HG03442 (cell line): Measurements from ENCODE around the gene MBD3L5.
"Not testable (repeated sequence)": the region's sequence is repeated elsewhere in the genome, so short reads cannot be mapped to it uniquely, and the experiment has no call there.

ENCODE experiments used
- ATAC-seq: cut with Tn5 transposase; IDR thresholded peaks from one replicate; pipeline ENCODE4 v1.9.1; 2021; ENCODE audit warnings: mild to moderate bottlenecking, moderate library complexity; ENCODE audit not compliant: unreplicated experiment

Gene MBD3L5

DNA sequence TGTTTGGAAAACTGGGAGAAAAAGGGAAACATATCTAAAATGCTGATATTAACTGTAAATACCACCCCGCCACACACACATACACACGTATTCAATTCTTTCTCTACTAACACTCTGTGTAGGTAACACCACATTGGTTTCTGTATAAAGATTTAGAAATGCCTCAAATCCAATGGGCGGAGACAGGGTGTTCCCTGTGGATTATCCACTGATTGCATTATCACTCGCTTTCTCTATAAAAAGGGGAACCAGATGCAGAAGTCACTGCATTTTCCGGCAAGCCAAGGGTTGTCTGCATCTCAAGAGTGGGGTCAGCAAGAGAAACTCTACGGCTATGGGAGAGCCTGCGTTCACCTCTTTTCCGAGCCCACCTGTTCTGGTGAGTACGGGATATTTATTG is at the start of gene MBD3L5:
MBD3L5 (plus strand) TSS at position 301 of the 400 bp plus-strand sequence; CDS start at position 335, 34 bp downstream.
- not testable (repeated sequence) for ATAC-seq

DNA sequence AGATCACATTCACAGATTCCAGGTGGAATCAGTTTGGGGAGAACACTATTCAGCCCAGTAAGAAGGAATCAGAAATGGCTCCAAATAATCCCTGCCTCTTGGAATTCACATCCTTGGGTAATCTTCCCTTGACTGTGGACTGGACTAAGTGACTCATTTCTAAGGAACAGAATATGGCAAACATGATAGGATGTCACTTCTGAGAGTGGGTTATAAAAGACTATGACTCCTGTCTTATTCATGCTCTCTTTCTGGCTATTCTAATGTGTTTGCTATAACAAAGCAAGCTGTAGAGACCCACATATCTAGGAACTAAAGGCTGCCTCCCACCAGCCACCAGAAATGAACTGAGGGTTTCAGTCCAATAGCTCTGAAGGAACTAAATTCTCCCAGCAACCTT is 46.9 kb upstream of the MBD3L5 start:
- ATAC-seq = no peak

DNA sequence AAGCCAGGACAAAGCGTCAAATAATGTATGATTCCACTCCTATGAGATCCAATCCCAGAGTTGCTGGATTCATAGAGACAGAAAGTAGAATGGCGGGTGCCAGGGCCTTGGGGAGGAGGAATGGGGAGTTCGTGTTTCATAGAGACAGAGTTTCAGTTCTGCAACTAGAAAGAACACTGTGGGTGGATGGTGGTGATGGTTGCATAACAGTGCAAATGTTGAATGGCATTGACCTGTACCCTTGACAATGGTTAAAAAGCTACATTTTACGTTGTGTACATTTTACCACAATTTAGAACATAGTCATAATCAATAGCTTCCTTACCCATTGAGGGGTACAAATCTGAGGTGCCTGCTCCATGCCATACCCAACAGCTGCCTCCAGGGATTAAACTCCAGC is 42.5 kb upstream of the MBD3L5 start:
- no peak for ATAC-seq

DNA sequence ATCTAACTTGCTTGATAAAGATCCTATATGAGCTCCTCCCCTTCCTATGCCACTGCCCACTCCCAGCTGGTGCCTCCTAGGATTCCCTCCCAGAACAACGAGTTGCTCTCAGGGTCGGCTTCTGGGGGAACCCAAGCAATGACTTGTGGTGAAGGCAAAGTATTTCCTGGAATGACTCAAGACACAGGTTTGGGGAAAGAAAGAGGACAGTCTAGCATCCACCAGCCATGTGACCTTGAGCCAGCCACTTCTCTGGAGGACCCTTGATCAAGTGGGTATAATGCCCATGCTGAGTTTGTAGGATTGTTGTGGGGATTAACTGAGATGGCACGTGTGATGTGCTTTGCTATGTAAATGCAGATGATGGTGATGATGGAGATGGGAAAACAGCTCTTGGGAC is 42.1 kb upstream of the MBD3L5 start:
- no peak for ATAC-seq

DNA sequence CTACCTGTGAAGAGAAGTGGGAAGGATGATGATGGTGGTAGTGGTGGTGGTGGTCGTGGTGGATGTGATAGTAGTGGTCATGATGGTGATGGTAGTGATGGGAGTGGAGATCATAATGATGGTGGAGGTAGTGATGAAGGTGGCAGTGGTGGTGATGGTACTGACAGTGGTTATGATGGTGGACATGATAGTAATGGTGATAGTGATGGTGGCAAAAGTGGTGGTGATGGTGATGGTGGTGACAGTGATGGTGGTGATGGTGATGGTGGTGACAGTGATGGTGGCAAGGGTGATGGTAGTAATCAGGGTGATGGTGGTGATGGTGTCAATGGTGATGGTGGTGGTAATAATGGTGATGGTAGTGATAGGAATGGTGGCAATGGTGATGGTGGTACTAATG is 35.3 kb upstream of the MBD3L5 start:
- no peak for ATAC-seq

DNA sequence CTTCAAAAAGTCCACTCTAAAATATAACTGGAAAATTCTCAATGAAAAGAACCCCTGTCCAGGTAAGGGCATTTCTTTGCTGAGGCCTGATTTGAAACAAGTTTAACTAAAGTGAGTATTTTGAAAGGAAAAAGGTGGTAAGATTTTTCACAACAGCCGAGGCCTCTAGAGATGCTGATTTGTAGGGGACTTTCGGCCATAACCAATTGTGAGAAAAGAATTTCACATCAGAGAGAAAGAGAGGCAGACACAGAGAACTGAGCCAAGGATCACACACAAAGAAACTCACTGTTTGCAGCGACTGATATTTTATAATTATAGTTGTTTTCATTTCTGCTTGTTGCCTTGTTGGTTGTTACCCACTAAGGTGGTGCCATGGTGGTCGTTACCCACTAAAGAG is 33.6 kb upstream of the MBD3L5 start:
- no peak for ATAC-seq

DNA sequence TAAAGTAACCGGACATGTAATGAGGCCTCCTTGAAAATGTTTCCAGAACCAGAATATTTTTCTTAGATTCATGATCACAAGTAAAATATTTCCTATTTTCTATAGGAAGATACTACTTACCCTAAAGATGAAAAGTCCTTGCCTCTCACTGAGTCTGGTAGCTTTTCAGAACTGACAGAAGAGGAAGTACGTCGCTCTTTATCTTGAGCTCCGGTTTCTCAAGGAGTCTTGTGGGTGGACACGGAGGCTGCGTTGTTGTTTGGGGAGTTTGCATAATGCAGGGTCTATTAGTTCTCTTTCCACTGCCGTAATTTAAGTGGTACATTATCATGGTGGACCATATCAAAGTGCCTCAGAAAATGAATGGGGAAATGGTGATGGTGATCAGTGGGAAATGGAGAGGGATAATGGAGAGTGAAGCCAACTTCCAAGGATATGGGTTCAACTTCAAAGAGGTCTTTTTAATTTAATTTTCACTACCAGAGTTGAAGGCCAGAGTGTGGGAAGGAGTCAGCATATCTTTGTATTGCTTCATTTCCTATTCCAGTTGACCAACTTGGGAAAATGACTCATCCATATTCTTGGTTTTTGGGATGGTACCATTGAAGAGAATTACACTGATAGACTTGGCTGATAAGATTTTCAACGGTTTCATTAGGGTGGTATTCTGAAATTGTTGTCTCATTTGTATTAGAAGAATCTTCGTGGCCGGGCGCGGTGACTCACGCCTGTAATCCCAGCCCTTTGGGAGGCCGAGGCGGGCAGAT is 32.5 kb upstream of the MBD3L5 start:
- ATAC-seq = no peak

DNA sequence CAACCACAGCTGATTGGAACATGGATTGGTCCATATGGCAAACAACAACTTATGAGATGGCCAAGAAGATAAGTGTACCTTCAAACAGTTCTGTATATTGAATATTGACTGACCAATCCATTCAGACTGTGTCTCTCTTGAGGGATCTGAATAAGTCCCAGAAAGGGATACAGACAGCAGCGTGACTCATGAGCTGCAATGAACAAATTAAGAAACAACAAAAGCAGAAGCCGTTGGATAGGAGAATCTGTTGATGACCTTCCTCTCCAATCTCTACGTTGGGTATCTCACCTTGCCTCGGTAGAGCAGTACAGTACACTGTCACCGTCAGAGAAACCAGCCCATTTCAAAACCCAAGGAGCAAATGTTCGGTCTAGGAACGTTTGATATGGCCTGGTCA is 30.4 kb upstream of the MBD3L5 start:
- ATAC-seq = no peak

DNA sequence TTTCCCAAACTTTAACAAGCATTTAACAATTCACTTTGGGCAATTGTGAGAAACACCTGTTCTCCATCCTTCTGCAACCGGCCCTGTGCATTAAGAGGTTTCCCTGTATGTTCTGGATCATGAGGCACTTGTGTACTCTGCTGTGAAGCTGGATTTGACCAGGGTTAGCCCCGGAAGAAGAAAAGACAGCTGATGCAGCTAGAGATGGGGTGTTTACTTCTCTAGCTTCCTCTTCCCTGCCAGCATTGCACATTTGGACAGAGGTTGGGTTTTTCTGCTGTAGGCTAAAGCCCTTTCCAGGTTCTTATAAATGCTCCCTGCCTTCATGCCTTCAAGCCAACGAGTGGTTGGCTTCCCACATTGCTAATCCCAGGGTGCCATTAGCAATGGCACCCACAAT is 30.0 kb upstream of the MBD3L5 start:
- ATAC-seq = no peak

DNA sequence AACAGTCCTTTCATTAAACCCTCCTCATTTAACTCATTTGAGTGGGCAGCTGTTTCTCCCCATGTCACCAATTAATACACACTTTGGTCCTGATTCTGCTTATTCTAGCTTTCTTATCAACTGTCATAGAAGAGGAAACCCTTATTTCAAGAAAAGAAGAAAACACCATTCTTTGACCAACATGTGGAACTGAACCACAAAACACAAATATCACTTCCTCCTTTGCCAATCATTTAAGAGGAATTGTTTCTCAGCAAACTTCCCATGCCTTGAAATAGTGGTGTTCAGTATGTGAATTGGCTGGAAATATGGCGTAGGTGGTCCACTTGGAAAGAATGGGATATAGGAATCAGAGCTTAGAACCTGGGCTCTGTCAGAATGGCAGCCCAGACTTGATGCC is 29.6 kb upstream of the MBD3L5 start:
- no peak for ATAC-seq

DNA sequence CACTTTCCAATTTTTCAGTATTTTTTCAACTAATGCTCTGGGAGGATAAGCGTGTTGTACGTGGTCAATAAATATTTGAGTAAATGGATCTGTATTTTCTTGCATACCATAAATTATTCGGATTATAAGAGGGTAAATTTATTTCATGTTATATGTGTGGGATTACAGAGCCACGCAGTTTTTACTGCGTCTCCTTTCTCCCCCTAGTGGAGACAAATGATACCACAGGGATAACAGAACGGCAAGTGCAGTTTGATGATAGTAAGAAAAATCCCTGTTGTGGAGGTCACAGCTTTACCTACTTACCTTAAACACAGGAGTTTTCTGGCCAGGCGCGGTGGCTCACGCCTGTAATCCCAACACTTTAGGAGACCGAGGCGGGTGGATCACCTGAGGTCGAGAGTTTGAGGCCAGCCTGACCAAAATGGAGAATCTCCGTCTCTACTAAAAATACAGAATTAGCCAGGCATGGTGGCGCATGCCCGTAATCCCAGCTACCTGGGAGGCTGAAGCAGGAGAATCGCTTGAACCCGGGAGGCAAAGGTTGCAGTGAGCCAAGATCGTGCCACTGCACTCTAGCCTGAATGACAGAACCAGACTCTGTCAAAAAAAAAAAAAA is 26.0 kb upstream of the MBD3L5 start:
- no peak for ATAC-seq

DNA sequence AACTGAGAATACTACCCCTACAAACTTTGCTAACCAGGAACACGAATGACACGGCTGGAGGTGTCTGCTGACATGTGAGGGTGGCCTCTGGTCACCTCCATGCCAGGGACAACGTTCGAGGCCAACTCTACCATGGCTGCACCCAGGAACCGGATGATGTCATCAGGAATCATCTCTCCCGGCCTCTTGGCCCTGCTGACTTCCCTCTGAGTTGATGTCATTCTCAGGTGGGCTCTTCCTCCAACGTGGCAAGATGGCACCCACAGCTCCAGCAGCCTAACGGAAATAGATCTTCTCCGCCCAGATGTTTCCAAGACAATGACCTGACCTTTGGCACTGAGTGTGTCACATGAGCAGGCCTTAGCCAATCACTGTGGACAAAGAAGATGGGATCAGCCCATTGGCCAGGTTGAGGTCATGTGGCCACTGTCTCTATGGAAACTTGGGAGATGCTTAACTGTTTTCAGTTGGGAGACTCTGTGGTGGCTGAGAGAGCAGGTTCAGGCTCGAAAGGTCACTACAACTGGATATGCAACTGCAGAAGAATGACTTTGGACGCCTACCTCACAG is 24.2 kb upstream of the MBD3L5 start:
- ATAC-seq = no peak

DNA sequence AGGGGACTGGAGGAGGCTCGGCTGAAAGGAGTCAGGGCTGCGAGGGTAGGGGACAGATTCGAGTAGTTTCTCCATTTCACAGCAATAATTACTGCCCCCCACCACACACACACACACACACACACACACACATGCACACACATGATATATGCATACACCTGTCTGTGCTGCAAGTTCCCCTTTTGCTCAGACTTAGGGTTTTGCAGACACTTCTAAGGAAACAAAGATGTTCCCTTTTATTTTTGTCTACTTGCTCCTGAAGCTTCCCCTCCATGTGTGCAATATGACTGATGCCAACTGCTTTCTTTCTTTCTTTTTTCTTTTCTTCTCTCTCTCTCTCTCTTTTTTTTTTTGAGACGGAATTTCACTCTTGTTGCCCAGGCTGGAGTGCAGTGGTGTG is 22.5 kb upstream of the MBD3L5 start:
- no peak for ATAC-seq

DNA sequence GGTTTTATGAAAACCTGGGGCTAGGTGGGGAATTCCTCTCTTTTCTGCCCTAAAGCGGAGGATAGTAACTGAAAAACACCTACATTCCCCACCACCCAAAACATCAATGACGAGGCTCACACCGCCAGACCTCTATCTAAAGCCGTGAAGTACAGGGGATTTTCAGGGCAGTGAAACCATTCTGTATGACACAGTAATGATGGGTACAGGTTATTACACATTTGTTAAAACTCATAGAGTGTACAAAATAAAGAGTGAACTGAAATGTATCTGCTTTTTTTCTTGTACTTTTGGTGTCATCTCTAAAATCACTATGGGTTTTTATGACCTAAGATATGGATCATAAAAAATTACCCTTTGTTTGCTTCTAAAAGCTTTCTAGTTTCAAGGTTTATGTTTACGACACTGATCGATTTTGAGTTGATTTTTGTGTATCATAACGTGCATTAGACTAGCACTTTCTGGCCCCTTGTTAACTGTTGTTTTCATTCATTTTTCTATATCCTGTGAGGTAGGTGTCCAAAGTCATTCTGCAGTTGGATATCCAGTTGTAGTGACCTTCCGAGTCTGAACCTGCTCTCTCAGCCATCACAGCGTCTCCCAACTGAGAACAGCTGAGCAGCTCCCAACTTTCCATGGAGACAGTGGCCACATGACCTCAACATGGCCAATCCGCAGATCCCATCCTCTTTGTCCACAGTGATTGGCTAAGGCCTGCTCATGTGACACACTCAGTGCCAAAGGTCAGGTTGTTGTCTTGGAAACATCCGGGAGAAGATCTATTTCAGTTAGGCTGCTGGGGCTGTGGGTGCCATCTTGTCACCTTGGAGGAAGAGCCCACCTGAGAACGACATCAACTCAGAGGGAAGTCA is 19.4 kb upstream of the MBD3L5 start:
- no peak for ATAC-seq

DNA sequence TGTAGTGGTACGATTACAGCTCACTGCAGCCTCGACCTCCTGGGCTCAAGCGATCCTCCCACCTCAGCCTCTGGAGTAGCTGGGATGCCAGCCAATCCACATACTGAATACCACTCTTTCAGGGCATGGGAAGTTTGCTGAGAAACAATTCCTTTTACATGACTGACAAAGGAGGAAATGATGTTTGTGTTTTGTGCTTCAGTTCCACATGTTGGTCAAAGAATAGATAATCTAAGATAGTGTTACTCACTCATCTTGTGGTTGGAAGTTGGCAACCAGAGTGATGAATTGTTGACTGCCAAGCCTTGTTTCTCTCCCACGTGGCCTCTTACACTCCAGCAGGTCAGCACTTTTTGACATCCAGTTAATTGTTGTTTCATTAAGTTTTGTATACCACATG is 16.7 kb upstream of the MBD3L5 start:
- ATAC-seq = no peak

DNA sequence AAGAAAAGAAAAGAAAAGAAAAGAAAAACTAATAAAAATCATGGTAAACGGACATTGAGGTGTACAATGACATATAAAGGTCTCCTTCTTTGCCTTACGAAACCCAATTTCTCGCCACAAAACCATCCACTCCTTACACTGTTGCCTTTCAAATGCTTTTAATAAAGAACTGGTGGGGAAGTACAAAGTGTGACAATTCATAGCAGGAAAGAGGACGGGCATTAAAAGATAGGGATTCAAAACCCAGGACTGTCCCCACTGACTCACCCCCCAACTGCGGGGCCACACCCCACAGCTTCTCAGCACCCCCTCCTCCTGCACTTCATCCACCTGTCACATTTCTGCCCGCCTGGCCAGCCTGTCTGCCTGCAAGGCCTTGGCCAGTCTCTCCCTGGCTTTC is 11.6 kb upstream of the MBD3L5 start:
- ATAC-seq = no peak

DNA sequence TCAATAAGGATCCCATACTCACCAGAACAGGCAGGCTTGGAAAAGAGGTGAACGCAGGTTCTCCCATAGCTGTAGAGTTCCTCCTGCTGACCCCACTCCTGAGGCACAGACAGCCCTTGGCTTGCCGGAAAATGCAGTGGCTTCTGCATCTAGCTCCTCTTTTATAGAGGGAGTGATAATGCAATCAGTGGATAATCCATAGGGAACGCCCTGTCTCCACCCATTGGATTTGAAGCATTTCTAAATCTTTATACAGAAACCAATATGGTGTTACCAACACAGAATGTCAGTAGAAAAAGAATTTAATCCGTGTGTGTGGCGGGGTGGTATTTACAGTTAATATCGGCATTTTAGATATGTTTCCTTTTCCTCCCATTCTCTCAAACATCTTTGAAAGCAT is 9.0 kb upstream of the MBD3L5 start, which contains the start of gene MBD3L2B:
MBD3L2B (minus strand) TSS at position 101 of the 400 bp plus-strand sequence; CDS start at position 67, 34 bp downstream.
- not testable (repeated sequence) for ATAC-seq

DNA sequence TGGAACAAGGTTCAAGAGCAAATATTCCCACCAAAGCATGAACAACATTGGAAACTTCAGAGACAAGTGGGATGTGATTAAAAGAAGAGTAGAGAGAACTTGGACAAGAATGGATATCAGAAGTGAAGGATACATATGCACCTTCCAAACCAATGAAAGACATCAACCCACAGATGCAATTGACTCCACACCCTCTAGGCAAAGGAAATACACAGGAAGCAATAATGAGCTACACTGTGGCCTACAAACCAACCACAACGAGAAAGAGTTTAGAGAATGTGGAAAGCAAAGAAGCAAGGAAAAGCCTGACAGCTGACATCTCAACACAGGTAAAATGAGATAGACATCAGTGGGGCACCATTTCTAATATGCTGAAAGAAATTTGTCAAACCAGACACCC is 1.6 kb upstream of the MBD3L5 start:
- not testable (repeated sequence) for ATAC-seq

DNA sequence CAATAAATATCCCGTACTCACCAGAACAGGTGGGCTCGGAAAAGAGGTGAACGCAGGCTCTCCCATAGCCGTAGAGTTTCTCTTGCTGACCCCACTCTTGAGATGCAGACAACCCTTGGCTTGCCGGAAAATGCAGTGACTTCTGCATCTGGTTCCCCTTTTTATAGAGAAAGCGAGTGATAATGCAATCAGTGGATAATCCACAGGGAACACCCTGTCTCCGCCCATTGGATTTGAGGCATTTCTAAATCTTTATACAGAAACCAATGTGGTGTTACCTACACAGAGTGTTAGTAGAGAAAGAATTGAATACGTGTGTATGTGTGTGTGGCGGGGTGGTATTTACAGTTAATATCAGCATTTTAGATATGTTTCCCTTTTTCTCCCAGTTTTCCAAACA is 9.7 kb downstream of the MBD3L5 start, which contains the start of gene MBD3L4:
MBD3L4 (minus strand) TSS at position 101 of the 400 bp plus-strand sequence; CDS start at position 66, 35 bp downstream.
- not testable (repeated sequence) for ATAC-seq

DNA sequence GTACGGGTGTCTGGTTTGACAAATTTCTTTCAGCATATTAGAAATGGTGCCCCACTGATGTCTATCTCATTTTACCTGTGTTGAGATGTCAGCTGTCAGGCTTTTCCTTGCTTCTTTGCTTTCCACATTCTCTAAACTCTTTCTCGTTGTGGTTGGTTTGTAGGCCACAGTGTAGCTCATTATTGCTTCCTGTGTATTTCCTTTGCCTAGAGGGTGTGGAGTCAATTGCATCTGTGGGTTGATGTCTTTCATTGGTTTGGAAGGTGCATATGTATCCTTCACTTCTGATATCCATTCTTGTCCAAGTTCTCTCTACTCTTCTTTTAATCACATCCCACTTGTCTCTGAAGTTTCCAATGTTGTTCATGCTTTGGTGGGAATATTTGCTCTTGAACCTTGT is 11.2 kb downstream of the MBD3L5 start:
- not testable (repeated sequence) for ATAC-seq

DNA sequence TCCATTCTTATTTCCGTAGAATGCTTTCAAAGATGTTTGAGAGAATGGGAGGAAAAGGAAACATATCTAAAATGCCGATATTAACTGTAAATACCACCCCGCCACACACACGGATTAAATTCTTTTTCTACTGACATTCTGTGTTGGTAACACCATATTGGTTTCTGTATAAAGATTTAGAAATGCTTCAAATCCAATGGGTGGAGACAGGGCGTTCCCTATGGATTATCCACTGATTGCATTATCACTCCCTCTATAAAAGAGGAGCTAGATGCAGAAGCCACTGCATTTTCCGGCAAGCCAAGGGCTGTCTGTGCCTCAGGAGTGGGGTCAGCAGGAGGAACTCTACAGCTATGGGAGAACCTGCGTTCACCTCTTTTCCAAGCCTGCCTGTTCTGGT is 18.6 kb downstream of the MBD3L5 start, which contains the start of gene MBD3L2:
MBD3L2 (plus strand) TSS at position 301 of the 400 bp plus-strand sequence; CDS start at position 354, 53 bp downstream.
- ATAC-seq = not testable (repeated sequence)
